Brain pericyte (primary cell): ENCODE measurements around the gene THUMPD3.

Source experiments
- DNase-seq: peaks from one replicate; pipeline ENCODE4 v3.0.0-alpha.2; 2012; ENCODE audit warnings: low read depth, low spot score

Gene THUMPD3

DNA sequence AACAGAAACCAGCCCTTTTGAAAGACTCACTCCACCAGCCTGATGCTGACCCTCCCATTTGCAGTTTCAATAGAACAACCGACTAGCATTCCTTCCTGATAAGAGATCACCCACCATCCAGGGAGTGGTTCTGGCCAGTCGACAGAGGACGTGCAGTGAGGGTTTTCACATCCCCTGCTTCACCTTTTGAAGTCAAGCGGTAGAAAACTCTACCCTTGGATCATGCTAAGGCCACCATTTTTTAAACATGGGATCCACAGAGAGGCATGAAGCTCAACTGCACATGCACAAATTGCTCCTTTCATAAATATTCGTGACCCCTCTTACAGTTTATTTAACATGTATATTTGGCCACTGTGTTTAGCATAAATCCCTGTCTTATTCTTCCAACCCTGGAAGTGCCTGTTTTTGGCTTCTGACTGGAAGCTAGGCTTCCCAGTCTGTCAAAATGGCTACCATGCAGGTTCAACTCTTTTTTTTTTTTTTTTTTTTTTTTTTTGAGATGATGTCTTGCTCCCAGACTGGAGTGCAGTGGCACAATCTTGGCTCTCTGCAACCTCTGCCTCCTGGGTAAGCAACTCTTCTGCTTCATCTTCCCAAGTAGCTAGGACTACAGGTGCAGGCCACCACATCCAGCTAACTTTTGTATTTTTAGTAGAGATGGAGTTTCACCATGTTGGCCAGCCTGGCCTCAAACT lies 1.0 kb upstream of the THUMPD3 start:
- DNase-seq = no peak

- no peak for DNase-seq
Observed at GRCh38 chr3:9369508-9369907, 6.7 kb downstream of the THUMPD3 start.

GRCh38 chr3:9373465-9373864 lies 10.6 kb downstream of the THUMPD3 start:
- DNase-seq = no peak

GRCh38 chr3:9377981-9378380 lies 15.1 kb downstream of the THUMPD3 start:
- no peak for DNase-seq

DNA sequence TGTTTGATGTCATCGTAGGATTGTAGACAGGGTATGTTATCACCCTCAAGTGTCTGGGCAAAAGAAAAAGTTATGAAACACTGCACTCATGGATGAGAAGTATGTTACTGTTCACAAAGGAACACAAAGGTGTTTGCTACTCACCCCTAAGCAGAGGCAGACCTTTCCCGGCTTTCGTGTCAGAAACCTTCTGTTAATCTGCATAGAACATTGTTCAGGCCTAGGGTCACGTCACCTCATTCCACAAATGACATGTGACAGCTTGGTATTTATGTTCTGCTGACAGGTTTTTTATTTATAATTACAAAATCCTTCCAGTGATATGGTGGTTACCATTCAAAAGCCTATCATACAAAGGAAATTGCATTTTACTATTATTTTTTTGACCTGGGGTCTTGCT lies 16.5 kb downstream of the THUMPD3 start:
- DNase-seq = no peak

- no peak for DNase-seq
Observed at GRCh38 chr3:9380014-9380413, 17.2 kb downstream of the THUMPD3 start.

DNA sequence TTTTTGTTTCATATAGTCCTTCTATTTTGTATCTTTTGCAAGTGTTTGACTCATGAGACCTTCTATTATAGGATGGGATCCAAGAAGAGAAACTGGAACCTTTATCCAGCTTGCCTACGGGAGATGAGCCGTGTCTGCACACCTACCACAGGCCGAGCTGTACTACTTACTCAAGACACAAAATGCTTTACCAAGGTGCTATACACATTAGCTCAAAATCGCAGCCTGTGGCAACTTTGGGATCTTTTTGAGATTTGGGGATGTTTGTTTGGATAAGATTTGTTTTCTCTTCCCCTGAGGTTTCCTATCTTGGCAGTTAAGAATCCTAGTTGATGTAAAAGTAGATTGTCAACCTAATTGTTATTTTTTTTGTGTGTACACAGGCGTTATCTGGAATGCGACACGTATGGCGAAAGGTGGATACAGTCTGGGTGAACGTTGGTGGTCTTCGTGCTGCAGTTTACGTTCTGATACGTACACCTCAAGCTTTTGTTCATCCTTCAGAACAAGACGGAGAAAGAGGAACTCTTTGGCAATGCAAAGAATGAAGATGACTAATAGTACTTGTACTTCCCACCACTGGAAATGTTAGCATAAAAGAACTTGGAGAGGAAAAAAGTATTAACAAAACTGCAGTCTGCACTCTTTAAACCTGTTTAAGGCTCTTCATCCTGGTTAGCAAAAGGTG lies 21.4 kb downstream of the THUMPD3 start:
- no peak for DNase-seq

- no peak for DNase-seq
Observed at GRCh38 chr3:9385187-9386077, 22.6 kb downstream of the THUMPD3 start.

- no peak for DNase-seq
Observed at GRCh38 chr3:9386078-9386459, 23.2 kb downstream of the THUMPD3 start.

- no peak for DNase-seq
Observed at GRCh38 chr3:9386501-9387321, 23.9 kb downstream of the THUMPD3 start.

DNA sequence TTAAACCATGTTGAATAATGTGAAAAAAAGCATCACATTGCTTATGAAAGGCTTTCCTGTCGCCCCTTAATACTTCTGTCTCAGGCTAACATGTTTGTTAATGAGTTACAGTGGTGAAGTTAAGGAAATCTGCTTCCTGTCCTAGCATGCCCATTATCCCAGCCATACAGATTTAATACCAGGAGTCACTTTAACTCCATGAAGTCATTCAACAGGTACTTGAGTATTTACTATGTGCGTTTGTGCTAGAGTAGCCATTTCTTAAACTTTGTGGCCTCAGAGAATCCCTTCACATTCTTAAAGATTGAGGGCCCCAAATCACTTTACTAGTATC lies 24.4 kb downstream of the THUMPD3 start:
- DNase-seq = no peak

- DNase-seq = no peak
Observed at GRCh38 chr3:9388142-9388541, 25.3 kb downstream of the THUMPD3 start.

GRCh38 chr3:9388562-9389272 lies 25.9 kb downstream of the THUMPD3 start:
- no peak for DNase-seq

DNA sequence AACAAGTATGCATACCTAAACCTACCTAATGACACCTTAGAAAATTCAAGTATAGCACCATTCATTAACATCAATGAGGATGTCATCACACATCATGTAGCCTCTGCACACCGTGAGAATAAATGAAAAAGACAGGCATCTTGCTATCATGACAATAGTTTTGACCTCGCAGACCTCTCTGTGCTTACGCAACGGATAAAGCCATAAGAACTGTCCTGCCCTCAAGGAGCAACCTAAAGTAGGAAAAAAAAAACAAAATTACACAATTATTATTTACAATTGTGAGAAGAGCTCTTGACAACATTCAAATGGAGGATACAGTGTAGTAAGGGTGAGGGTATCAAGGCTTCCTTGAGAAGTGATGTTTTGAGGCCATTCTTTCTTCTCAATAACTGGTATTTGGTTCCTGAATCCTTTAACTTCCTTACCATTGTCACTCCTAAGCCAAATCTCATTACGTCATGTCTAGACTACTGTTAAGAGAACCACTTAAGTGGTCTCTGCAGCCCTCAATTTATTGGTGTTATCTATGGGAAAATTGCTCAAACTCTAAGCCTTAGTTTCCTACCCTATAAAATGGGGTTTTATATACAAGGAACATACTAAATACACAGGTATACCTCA lies 27.5 kb downstream of the THUMPD3 start:
- no peak for DNase-seq

DNA sequence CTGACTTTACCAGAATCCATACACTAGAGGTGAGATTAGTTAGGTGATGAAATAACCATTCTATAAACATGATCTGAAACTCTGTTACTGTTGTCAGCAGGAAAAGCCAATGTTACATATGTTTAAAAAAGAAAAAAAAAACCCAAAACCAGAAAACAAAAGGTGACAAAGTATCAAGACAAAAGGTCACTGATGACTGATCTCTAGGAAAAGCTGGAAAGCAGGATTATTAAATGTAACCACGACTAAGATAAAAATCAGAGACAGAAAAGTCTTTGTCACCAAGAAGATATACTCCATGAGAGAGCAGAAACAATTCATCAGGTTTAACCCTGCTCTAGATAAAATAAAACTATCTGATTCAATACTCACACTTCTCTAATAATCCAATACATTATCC lies 29.2 kb downstream of the THUMPD3 start:
- no peak for DNase-seq

- no peak for DNase-seq
Observed at GRCh38 chr3:9395570-9396300, 32.9 kb downstream of the THUMPD3 start.

DNA sequence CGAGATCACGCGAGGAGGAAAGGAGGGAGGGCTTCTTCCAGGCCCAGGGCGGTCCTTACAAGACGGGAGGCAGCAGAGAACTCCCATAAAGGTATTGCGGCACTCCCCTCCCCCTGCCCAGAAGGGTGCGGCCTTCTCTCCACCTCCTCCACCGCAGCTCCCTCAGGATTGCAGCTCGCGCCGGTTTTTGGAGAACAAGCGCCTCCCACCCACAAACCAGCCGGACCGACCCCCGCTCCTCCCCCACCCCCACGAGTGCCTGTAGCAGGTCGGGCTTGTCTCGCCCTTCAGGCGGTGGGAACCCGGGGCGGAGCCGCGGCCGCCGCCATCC lies 33.4 kb downstream of the THUMPD3 start:
- DNase-seq = peak; percentile 88

DNA sequence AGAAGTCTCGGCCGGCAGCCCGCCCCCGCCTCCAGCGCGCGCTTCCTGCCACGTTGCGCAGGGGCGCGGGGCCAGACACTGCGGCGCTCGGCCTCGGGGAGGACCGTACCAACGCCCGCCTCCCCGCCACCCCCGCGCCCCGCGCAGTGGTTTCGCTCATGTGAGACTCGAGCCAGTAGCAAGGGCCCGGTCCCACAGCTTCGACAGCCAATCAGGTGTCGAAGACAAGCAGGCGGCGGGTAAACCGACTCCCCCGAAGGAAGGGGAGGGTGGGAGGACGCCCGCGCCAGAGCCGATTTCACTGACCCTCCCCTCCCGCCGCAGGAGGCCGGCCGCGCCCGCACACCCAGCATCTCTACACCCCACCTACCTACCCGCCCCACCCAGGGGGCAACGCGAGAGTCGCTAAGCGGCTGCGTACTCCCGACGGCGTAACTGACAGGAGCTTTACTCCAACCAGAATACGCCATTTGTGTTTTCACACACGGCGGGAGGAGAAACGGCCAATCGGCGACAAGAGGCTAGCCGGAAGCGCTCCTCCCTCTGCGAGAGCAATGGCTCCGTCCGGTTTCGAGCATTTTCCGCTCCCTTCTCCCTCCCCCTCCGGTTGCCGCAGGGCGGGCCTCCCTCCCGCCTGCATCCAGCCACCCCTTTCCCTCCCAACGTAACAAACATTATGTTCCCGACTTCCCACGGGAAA lies 33.9 kb downstream of the THUMPD3 start:
- DNase-seq = peak; percentile 100

DNA sequence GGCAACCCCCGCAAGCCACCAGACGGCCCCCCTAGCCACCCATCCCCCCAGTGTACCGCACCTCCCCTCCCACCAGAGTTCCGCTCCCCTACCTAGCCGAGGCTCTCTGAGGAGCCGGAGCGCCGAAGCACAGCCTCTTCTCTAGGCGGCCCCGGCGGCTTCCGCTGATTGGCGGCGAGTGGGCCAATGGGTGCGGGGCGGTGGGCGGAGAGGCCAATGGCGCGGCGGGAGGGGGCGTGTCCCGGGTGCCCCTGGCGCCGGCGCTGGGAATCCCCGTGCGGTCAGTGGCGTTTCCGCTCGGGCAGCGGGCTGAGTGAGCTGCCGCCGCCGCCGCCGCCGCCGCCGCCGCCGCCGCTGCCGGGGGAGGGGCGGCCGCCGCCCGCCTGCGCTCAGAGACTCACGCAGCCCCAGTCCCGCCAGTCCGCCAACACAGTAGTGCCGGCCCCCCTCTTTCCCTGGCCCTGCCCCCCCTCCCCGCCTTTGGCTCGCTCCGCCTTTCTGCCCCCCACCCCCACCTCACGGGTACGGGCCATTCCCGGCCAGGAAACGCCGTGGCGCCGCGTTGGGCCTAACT lies 34.6 kb downstream of the THUMPD3 start, which contains the start of gene SETD5:
SETD5 (plus strand) TSS at position 284 of the 574 bp plus-strand sequence. CDS start 31,324 bp downstream, outside the sequence.
- peak; percentile 89 for DNase-seq
